Retinal pigment epithelial cell (primary cell): ENCODE data around the gene SPINT1.

ENCODE experiments used
- DNase-seq: peaks from one replicate; pipeline ENCODE4 v3.0.0-alpha.2; 2010; ENCODE audit warnings: low read depth
- H3K4me3 ChIP-seq: 2 replicates; pipeline ENCODE4 v1.5.1; 2011; ENCODE audit warnings: mild to moderate bottlenecking, low read length, control low read depth, moderate library complexity
- CTCF ChIP-seq: conservative IDR thresholded peaks from 2 replicates; pipeline ENCODE4 v1.5.1; 2011; ENCODE audit warnings: low read depth, low read length, control low read depth, inconsistent platforms

Gene SPINT1

GRCh38 chr15:40821195-40821594, 22.7 kb upstream of the SPINT1 start:
- TF ChIP-seq CTCF = no peak
- no peak for DNase-seq

GRCh38 chr15:40823572-40824343, 20.1 kb upstream of the SPINT1 start:
- no peak for TF ChIP-seq CTCF
- DNase-seq = no peak
- H3K4me3 ChIP-seq = no peak overlapping the region

More at GRCh38 chr15:40821195-40821594, 22.7 kb upstream of the SPINT1 start:
- no peak overlapping the region for H3K4me3 ChIP-seq

GRCh38 chr15:40825661-40826422, 18.0 kb upstream of the SPINT1 start:
- no peak for TF ChIP-seq CTCF
- H3K4me3 ChIP-seq = no peak overlapping the region
- peak; percentile 85 for DNase-seq

- no peak overlapping the region for H3K4me3 ChIP-seq
- DNase-seq = no peak
- no peak for TF ChIP-seq CTCF
These were observed 17.3 kb upstream of the SPINT1 start for GRCh38 chr15:40826423-40827075.

- no peak for DNase-seq
- no peak within 1 kb of the TSS for H3K4me3 ChIP-seq
- TF ChIP-seq CTCF = no peak
These were observed 15.3 kb upstream of the SPINT1 start, which contains the start of gene PPP1R14D for GRCh38 chr15:40828447-40829036. PPP1R14D (minus strand) TSS chr15:40828708; CDS start chr15:40828641, 67 bp downstream.

- no peak for DNase-seq
- TF ChIP-seq CTCF = no peak
- H3K4me3 ChIP-seq = no peak overlapping the region
These were observed 14.7 kb upstream of the SPINT1 start for GRCh38 chr15:40829115-40829514.
